Medulla oblongata (tissue), 1 donor: ENCODE results near the gene PDE11A.
A peak's percentile ranks its signal among the peaks of the same experiment; 100 is the strongest.

Experiments
- DNase-seq: peaks from one replicate; pipeline ENCODE4 v3.0.0-alpha.2; 2015; ENCODE audit errors: extremely low spot score

The PDE11A gene

GRCh38 chr2:177631680-177632079 is 440.9 kb downstream of the PDE11A start:
- DNase-seq: no peak

GRCh38 chr2:177629357-177630024 is 443.1 kb downstream of the PDE11A start:
- no peak for DNase-seq

DNA sequence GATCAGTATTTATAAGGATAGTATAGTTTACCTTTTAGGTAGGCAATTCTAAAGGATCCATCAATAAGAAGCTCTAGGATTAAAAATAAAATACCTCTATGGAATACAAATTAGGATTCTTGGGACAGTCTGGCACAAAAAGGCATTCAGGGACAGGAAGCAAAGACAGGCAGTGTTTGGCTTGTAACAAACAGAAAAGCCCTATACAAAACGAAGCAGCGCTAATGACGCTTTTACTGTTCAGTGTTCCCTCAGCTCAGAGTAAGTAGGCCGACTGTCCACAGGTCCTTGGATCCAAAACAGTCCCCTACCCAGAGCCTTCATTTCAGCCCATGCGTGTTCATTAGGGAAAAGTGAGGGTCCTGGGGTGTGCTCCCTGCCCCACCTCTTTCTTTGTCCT is 443.7 kb downstream of the PDE11A start:
- DNase-seq: peak; percentile 51

GRCh38 chr2:177625744-177626650 is 446.6 kb downstream of the PDE11A start:
- no peak for DNase-seq

GRCh38 chr2:177622521-177622920 is 450.1 kb downstream of the PDE11A start:
- peak; percentile 46 for DNase-seq

GRCh38 chr2:177619986-177620385 is 452.6 kb downstream of the PDE11A start:
- DNase-seq: no peak

DNA sequence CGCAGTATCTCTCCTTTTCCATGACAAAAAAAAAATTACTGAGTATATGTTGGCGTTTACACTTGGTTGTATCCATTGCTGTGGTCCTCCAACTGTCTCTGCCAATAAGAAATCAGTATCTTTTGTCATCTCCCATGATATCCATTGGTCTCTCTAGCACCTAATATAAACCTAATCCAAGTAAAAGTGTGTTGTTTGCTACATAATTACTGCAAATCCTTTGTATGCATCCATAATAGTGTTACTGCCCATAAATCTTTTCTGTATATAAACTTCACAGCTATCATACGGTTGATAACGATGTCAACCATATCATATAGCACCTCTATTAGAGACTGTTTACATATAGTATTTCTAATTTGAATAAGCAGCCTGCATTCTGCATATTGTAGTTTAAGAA is 453.1 kb downstream of the PDE11A start:
- no peak for DNase-seq

GRCh38 chr2:177618255-177619253 is 454.0 kb downstream of the PDE11A start:
- DNase-seq: peak; percentile 95

DNA sequence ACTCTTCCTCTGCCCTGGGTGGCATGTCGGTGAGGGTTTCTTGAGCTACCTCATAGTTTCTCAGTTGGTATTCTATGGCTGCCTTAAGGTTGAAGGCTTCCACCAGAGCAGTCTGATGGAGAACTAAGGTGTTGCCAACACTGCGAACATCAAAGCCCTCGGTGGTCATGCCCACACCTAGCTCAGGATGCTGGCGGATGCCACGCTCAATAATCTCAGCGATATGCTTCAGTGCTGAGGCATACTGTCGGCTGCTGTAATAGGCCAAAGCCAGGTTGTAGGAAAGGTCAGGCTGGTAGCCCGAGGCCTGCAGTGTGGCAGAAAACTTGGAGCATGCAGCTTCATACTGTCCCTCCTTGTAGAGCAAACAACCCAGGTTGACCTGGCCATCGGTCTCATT is 454.7 kb downstream of the PDE11A start:
- no peak for DNase-seq

DNA sequence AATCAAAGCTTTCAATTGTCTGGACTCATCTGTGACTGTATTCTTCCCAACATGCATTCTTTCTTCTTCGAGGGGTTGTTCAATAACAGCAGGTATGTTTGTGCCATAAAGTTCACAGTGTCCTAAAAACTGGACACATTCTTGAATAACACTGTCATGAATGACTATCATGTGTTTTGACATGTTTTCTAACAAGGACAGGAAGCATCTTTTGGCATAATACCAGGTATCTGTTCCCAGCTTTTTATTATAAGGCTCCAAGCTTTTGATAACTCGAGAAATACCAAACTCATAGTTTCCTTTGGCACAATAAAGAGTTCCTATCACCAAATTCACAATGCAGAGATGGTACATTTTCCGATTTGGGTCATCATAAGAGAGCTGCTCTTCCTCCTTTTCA is 455.8 kb downstream of the PDE11A start:
- DNase-seq: no peak

- no peak for DNase-seq
Observed at GRCh38 chr2:177616066-177616465, 456.5 kb downstream of the PDE11A start.

DNA sequence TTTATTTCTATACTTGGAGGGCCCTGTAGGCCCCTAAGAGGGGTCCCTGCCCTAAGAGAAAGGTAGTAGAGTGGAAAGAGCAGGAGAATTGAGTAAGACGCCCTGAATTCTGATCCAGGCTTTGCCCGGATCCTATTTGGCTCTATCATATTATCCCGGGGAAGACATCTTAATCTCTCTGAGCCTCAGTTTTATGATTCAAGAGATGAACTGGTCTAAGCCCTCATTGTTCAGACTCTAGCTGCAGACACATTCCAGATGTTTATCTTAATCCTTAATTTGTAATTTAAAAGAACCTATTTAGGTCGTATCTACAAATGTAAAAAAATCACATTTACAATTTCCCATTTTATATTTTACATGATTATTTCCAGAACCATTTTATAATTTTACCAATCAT is 459.9 kb downstream of the PDE11A start:
- DNase-seq: no peak

- DNase-seq: no peak
Observed at GRCh38 chr2:177611310-177611886, 461.2 kb downstream of the PDE11A start.

DNA sequence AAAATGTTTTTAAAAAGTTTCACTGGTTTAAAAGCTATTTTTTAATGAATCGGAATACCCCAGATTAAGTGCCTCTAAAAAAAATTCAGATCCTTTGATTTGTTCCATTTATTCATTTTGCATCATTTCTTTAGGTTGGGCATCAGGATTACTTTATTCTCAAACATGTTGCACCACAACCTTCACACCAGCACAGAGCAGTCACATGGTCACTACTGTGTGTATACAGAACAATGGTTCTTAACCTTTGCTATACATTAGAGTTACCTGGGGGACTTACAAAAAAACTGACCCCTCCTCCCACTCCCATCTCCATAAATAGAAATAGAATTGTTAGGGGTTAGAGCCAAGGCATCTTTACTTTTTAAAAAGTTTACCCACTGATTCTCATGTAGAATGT is 461.8 kb downstream of the PDE11A start:
- DNase-seq: no peak

- DNase-seq: no peak
Observed at GRCh38 chr2:177606636-177607035, 465.9 kb downstream of the PDE11A start.

DNA sequence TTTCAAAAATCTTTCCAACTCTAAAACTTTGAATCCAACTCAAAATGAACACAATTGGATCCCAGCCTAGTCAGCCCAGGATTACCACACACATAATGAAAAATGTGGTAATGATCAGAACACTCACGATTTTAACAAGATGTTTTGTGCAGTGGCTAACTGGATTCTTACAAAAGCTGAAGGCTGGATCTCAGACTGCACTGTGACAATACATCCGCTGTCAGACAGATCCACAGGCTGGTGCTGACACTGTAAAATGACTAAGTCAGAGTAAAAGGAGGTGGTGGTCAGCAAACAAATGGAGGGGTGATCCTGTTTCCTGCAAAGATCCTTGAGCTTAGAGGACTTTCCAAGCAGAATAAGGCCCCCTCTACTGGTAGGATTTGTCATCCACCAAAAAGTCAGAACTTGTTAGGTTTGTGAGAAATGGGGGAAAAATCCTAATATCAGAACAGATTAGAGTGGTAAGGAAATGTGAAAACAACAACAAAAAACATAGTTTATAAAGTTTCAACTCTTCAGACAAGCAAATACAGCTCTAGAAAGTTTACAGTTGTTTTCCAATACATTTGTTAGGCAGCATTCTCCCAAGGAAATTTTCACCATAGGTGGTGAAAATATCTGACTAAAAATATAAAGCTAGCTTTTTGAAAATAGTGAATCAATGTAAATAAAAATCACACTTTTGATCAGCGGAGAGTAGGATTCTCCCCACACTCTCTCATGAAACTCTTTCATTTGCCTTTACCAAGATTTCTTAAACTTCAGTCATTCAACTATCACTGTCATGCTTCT is 468.1 kb downstream of the PDE11A start:
- DNase-seq: peak; percentile 84

DNA sequence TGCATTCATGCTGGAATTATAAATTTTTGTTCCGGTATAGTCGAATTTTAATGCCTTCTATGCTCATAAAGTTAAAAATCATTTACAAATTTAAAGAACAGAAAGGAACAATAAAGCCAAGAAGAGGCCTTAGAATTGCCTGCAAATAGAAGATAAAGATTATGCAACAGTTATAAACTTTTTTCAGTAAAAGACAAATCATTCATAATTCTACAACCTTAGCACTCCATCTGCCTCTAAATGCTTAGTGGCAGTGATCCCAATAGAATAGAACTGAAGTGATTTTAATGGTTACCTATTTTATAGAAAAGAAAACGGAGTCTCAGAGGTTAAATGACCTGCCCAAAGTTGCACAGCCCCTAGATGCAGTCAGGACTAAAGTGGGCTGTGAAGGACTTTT is 468.8 kb downstream of the PDE11A start:
- DNase-seq: no peak

DNA sequence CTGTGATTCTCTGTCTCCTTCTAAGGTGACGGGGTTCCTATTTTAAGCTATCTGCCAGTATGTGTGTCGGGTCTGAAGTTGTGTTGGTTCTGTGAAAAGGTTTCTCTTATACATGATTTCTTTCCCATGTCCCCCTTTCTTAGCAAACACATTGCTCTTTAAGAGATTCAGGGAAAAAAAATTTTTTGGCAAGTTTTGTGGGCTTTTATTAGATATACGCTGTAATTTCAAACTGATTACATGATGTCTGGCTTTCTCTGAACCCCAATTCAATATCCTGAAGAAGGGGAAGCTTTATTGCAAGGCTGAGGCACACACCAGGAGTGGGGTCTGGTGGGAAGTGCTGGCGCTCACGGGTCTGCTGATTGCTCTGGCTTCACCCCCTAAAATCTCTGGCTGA is 469.4 kb downstream of the PDE11A start:
- no peak for DNase-seq

GRCh38 chr2:177602611-177603164 is 469.9 kb downstream of the PDE11A start:
- DNase-seq: no peak

GRCh38 chr2:177600917-177601316 is 471.7 kb downstream of the PDE11A start:
- DNase-seq: no peak
